Measurements from ENCODE around the gene SH2B3. TPM values are rescaled to one million over a fixed set of nuclear protein-coding genes. Genes with fewer than 3 reads are reported as not detected.

SH2B3 gene
- total and polyA plus RNA-seq, 2 donors (not counting 3 experiments of a cell fraction or from before 2014, with no cell fraction given) = 63.1 to 97.9 TPM

DNA sequence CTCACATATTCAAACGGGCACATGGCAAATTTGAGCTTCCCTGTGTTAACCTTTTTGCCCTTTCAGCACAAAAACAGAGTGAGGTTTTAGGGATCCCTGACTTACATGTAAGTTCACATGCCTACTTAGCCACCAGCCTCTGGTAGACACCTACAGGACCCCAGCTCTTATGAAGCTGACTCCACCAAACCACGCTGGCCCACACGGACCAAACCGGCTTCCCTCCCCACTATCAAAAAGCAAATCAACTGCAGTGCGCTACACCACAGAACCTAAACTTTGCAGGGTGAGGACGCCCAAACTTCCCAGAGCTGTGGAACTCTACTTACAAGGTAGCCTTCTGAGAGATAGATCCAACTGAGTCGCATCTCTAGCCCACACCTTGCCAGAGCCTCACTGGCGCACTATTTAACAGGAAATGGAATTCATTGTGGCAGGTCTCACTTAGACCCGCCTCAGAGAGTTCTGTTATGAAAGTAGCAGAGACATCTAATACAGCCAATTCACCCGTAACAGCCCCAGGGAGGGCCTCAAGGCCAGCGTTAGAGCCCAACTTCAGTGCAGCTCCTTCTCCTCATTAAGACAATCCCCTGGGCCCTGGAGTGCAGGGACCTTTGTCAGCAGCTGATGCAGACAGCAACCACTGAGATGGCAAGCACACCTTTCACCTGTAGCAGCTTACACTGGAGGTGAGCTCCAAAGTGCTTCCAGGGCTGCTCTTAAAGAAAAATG lies 49.2 kb downstream of the SH2B3 start:
- intact Hi-C loops (cut with micrococcal nuclease) = loop anchor here (5.0 kb wide), 1 partner anchor 72 kb away; no protein-coding TSS in a partner anchor
- ChIA-PET POLR2A (interaction anchor here (0.6 kb wide), 1 partner anchor 58 kb away, joined by 4 read pairs; no protein-coding TSS in a partner anchor), CTCF (interaction anchor here (1.3 to 16.4 kb wide), 3 partner anchors 25 to 86 kb away, joined by 3 to 464 read pairs (median 3); no protein-coding TSS in a partner anchor)
- no peak for FAIRE-seq
- Histone ChIP-seq H3K27me3 (ENCODE audit: control insufficient read depth in 2 of 2, insufficient read depth in 2 of 2, low read length in 2 of 2) (no peaks in the 10 kb centered on the region), H3K79me2 (ENCODE audit: control insufficient read depth, insufficient read depth, low read length) (peaks cover 3% of the 10 kb centered on the region), H3K4me2 (ENCODE audit: insufficient read depth, low read length) (no peak overlapping the region), H2AFZ (ENCODE audit: low read depth, low read length) (no peak overlapping the region), H3K4me1 (ENCODE audit: control insufficient read depth, extremely low read depth, insufficient read depth, low read length) (peaks cover 7% of the 10 kb centered on the region), H4K20me1 (replicated peaks; ENCODE audit: control insufficient read depth, extremely low read depth, insufficient read depth, low read length) (no peaks in the 10 kb centered on the region), H3K9ac (replicated peaks; ENCODE audit: extremely low read depth, insufficient read depth, low read length) (no peak overlapping the region), H3K36me3 (ENCODE audit: control insufficient read depth in 2 of 2, extremely low read depth in 1 of 2, insufficient read depth in 2 of 2, low read length in 2 of 2) (peaks cover 10 to 40% of the 10 kb centered on the region in 2 experiments), H3K4me3 (replicated peaks in 1 of 3; ENCODE audit: insufficient read depth in 1 of 3, low read depth in 1 of 3, low read length in 3 of 3) (no peak overlapping the region), H3K9me3 (replicated peaks; ENCODE audit: control insufficient read depth, insufficient read depth, low read length) (no peaks in the 10 kb centered on the region), H3K9me1 (replicated peaks; ENCODE audit: control insufficient read depth, extremely low read depth, insufficient read depth, low read length) (no peaks in the 10 kb centered on the region), H3K27ac (ENCODE audit: insufficient read depth, low read depth, low read length) (no peak overlapping the region)
- dilution Hi-C loops (cut with MboI; ENCODE audit: extremely low pct_ligation_motif_present, low sequenced_read_pairs) = no loop called here
- DNase-seq (ENCODE audit: low read depth, low spot score) = no peak
- BruUV-seq (replicated peaks) = no TSS peak
- TF ChIP-seq EZH2 (IDR thresholded peaks at IDR 0.05; ENCODE audit: borderline replicate concordance, low read depth, low read length, severe bottlenecking) (no peak), POLR2A (IDR thresholded peaks at IDR 0.05; ENCODE audit: low read depth, low read length) (no peak), GATA2 (IDR thresholded peaks at IDR 0.05; ENCODE audit: insufficient read depth, insufficient read length, low read depth, low read length) (no peak), MYC (IDR thresholded peaks at IDR 0.05; ENCODE audit: low read depth, low read length) (no peak), POLR2AphosphoS5 (IDR thresholded peaks at IDR 0.05; ENCODE audit: insufficient read depth, low read depth, low read length) (no peak), JUN (IDR thresholded peaks at IDR 0.05; ENCODE audit: borderline replicate concordance, insufficient read depth, insufficient read length, low read depth) (no peak)
- TF ChIP-seq, protein P1, sequence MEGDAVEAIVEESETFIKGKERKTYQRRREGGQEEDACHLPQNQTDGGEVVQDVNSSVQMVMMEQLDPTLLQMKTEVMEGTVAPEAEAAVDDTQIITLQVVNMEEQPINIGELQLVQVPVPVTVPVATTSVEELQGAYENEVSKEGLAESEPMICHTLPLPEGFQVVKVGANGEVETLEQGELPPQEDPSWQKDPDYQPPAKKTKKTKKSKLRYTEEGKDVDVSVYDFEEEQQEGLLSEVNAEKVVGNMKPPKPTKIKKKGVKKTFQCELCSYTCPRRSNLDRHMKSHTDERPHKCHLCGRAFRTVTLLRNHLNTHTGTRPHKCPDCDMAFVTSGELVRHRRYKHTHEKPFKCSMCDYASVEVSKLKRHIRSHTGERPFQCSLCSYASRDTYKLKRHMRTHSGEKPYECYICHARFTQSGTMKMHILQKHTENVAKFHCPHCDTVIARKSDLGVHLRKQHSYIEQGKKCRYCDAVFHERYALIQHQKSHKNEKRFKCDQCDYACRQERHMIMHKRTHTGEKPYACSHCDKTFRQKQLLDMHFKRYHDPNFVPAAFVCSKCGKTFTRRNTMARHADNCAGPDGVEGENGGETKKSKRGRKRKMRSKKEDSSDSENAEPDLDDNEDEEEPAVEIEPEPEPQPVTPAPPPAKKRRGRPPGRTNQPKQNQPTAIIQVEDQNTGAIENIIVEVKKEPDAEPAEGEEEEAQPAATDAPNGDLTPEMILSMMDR (IDR thresholded peaks at IDR 0.05; ENCODE audit: extremely low read depth in 1 of 2, insufficient read depth in 1 of 2, low read depth in 1 of 2, low read length in 2 of 2) = no peak

All from endothelial cell of umbilical vein (primary cell).